Measurements from ENCODE around the gene NMNAT2.

NMNAT2 gene

DNA sequence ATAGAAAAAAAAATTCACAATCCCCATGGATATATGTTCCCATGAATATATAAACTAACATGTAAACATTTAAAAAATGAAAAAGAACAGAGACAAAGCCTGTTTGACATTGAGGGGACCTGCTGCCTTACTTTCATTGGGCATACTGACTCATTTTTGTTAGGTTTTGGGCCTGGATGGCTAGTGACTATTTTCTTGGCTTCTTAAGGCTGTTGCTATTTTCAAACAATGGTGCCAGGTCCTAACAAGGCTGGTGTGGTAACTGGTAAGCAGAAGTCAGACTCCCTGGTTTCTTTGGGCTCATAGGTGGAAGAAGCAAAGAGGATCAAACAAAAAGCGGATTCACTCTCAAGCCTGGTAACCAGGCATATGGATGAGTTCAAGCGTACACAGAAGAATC, 181.1 kb downstream of the NMNAT2 start:
- DNase-seq (ENCODE audit: low read depth): no peak
- TF ChIP-seq, protein P1, sequence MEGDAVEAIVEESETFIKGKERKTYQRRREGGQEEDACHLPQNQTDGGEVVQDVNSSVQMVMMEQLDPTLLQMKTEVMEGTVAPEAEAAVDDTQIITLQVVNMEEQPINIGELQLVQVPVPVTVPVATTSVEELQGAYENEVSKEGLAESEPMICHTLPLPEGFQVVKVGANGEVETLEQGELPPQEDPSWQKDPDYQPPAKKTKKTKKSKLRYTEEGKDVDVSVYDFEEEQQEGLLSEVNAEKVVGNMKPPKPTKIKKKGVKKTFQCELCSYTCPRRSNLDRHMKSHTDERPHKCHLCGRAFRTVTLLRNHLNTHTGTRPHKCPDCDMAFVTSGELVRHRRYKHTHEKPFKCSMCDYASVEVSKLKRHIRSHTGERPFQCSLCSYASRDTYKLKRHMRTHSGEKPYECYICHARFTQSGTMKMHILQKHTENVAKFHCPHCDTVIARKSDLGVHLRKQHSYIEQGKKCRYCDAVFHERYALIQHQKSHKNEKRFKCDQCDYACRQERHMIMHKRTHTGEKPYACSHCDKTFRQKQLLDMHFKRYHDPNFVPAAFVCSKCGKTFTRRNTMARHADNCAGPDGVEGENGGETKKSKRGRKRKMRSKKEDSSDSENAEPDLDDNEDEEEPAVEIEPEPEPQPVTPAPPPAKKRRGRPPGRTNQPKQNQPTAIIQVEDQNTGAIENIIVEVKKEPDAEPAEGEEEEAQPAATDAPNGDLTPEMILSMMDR (IDR thresholded peaks at IDR 0.05; ENCODE audit: insufficient read depth, low read depth, low read length, missing control alignments): no peak
- H3K4me3 ChIP-seq (ENCODE audit: low read length): no peak overlapping the region

DNA sequence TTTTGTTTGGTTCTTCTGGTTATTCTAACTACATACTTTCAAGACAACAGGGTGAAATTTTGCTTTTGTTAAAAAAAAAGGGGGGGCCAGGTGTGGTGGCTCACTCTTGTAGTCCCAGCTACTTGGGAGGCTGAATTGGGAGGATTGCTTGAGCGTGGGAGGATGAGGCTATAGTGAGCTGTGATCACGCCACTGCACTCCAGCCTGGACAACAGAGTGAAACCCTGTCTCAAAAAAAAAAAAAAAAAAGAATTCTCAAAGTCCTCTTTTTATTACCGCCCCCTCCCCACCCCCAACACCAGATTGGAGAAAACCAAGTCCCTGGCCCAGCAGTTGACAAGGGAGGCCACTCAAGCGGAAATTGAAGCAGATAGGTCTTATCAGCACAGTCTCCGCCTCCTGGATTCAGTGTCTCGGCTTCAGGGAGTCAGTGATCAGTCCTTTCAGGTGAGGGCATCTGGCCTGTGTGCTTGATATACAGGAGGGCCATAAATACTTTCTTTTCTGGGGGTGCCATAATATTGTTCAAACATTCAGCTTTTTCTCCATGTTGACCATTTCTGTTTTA, 181.9 kb downstream of the NMNAT2 start:
- DNase-seq (ENCODE audit: low read depth): no peak
- no peak overlapping the region for H3K4me3 ChIP-seq (ENCODE audit: low read length)
- TF ChIP-seq, protein P1 (IDR thresholded peaks at IDR 0.05; ENCODE audit: insufficient read depth, low read depth, low read length, missing control alignments): no peak

DNA sequence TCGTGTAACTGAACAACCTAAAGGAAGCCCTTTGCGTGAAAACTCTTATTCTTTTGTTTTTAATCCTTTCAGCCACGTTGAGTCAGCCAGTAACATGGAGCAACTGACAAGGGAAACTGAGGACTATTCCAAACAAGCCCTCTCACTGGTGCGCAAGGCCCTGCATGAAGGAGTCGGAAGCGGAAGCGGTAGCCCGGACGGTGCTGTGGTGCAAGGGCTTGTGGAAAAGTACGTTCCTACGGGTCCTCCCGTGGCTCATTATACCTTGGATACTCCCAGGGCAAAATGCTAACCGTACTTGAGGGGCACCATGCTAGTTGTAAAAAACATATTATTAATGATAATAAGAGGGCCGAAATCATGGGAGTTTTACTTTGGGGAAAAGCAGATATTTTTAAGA, 182.7 kb downstream of the NMNAT2 start:
- no peak for DNase-seq (ENCODE audit: low read depth)
- H3K4me3 ChIP-seq (ENCODE audit: low read length): no peak overlapping the region
- TF ChIP-seq, protein P1 (IDR thresholded peaks at IDR 0.05; ENCODE audit: insufficient read depth, low read depth, low read length, missing control alignments): no peak

DNA sequence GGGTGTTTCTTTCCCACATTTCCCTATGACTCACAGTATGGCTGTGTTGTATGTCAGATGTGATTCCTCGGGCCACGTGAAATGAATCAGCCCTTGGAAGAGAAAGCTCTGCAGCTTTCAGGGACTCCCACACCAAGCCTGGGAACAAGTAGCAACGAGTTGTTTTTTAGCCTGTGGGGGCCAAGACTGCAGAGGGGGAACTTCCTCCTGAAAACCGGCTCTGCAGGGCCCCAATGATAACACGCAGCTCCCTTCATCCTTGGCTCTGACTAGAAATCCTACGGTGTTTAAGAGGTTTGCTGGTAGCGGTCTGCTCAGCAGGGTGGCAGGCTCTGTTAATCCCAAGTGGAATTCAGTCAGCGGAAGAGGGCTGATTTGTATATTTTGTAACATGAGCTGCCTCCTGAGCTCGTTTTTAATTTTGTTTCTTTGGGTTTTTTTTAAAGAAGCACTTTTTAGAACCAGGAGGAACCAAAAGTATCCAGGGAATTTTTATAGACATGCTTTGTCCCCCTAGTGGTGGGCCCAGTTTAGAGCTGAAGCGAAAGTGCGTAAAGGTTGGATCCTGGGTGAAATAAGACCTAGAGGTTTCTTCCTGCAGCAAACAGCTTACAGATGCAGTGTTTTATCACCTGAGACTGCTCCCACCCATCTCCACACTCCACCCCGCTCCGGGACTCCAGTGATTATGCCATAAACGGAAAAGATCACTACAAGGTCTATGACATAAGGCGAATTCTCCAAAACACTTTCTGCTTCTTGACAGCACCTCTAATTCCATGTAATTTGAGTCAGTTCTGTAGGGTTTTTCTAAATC, 183.3 kb downstream of the NMNAT2 start:
- peak overlapping the region; percentile 1 for H3K4me3 ChIP-seq (ENCODE audit: low read length)

DNA sequence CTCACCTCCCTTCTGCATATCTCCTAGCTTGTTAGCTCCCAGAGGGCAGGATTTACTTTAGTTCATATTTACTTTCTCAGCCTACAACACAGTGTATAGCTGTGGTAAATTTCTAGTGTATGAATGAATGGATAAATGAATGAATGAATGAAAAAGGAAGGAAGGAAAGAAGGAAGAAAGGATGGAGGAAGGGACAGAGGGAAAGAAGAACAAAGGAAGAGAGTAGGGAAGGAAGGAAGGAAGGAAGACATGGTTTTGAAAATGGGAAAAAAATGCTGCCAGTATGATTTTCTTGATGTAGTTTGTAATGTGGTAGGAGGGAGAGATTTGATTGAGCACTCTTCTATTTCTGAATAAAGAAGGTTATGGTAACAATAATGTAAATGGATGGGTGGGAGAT, 185.1 kb downstream of the NMNAT2 start:
- TF ChIP-seq, protein P1 (IDR thresholded peaks at IDR 0.05; ENCODE audit: insufficient read depth, low read depth, low read length, missing control alignments): no peak
- no peak for DNase-seq (ENCODE audit: low read depth)

More for the DNA sequence above, 183.3 kb downstream of the NMNAT2 start:
- DNase-seq (ENCODE audit: low read depth): peak; percentile 98
- TF ChIP-seq, protein P1 (IDR thresholded peaks at IDR 0.05; ENCODE audit: insufficient read depth, low read depth, low read length, missing control alignments): peak; percentile 66

DNA sequence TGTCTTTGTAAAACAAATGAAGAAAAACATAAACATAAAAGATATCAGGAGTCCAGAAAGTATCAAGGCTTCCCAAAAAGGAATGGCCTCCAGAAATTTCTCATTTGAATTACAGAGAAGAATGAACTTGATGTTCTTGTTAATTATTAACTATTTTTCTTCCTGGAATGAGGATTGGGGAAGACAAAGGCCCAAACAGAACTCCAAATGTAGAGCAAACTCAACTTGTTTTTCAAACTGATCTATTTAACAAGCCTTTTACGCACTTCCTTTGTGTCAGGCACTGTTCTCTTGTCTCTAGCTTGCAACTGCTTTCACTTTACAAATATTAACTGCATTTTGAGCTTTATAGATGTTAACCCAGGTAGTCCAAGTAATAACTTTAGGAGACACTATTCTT, 186.6 kb downstream of the NMNAT2 start:
- no peak overlapping the region for H3K4me3 ChIP-seq (ENCODE audit: low read length)
- no peak for DNase-seq (ENCODE audit: low read depth)
- TF ChIP-seq, protein P1 (IDR thresholded peaks at IDR 0.05; ENCODE audit: insufficient read depth, low read depth, low read length, missing control alignments): no peak

More for the DNA sequence above, 185.1 kb downstream of the NMNAT2 start:
- no peak overlapping the region for H3K4me3 ChIP-seq (ENCODE audit: low read length)

All from epithelial cell of esophagus (primary cell).